H1 (cell line): ENCODE data around the gene SLC16A9. TPM values are rescaled to one million over a fixed set of nuclear protein-coding genes. Genes with fewer than 3 reads are reported as not detected.
"Not testable (repeated sequence)": the region's sequence is repeated elsewhere in the genome, so short reads cannot be mapped to it uniquely, and the experiment has no call there.

Experiments used
- CTCF ChIA-PET: fragments of 300-600 bp; sonication (Branson Sonifier 250); formaldehyde crosslinking; loops from one replicate; lab custom pipeline; 2021; ENCODE audit not compliant: partially characterized antibody; lab: Charles Lee
- POLR2A ChIA-PET: fragments of 300-600 bp; sonication (Branson Sonifier 250); formaldehyde crosslinking; loops from one replicate; lab custom pipeline; 2021; ENCODE audit warnings: inconsistent platforms; ENCODE audit not compliant: partially characterized antibody; lab: Charles Lee
- DNase-seq, 2 experiments: peaks; one replicate each; pipeline versions ENCODE4 v3.0.0 to v3.0.0-alpha.2; 2010 to 2022; ENCODE audit warnings: low spot score in 2 of 2, low read depth in 1 of 2, mixed read lengths in 1 of 2
- FAIRE-seq: peaks from 2 replicates; lab custom pipeline; 2011; peaks lifted over from hg19 to GRCh38; lab: Jason Lieb, UNC
- H2AFZ ChIP-seq: 2 replicates; pipeline ENCODE4 v1.8.1; 2012; ENCODE audit warnings: low read length, inconsistent platforms
- H2AK5ac ChIP-seq: 2 replicates; pipeline ENCODE4 v1.6.1; 2013; ENCODE audit warnings: low read depth, low read length
- H2BK120ac ChIP-seq: replicated peaks from 2 replicates; pipeline ENCODE3; 2013; ENCODE audit warnings: low read depth, low read length, inconsistent platforms
- H2BK12ac ChIP-seq: 2 replicates; pipeline ENCODE4 v1.6.1; 2013; ENCODE audit warnings: low read depth, low read length
- H2BK15ac ChIP-seq: 2 replicates; pipeline ENCODE4 v1.6.1; 2013; ENCODE audit warnings: low read length
- H2BK20ac ChIP-seq: 2 replicates; pipeline ENCODE4 v1.6.1; 2013; ENCODE audit warnings: low read length
- H2BK5ac ChIP-seq: 2 replicates; pipeline ENCODE4 v1.6.1; 2013; ENCODE audit warnings: low read depth, low read length
- H3K14ac ChIP-seq: 2 replicates; pipeline ENCODE4 v1.6.1; 2013; ENCODE audit warnings: inconsistent platforms; ENCODE audit not compliant: insufficient read length
- H3K18ac ChIP-seq: 2 replicates; pipeline ENCODE4 v1.6.1; 2013; ENCODE audit warnings: low read length; ENCODE audit errors: extremely low read depth
- H3K23ac ChIP-seq: 2 replicates; pipeline ENCODE4 v1.6.1; 2013; ENCODE audit warnings: inconsistent platforms; ENCODE audit not compliant: insufficient read length
- H3K23me2 ChIP-seq: 2 replicates; pipeline ENCODE4 v1.6.1; 2013; ENCODE audit warnings: low read depth, low read length
- H3K27ac ChIP-seq: 2 replicates; pipeline ENCODE4 v1.6.1; 2011; ENCODE audit warnings: low read depth, low read length, inconsistent platforms
- H3K27me3 ChIP-seq, 4 experiments: replicated peaks in 1 of 4; 1 replicate in 1 of 4; 2 replicates in 3 of 4; pipeline versions ENCODE4 v1.6.1 to v1.8.1; 2011 to 2013; ENCODE audit warnings: low read length in 3 of 4, mild to moderate bottlenecking in 3 of 4, inconsistent platforms in 2 of 4, mixed read lengths in 2 of 4, moderate library complexity in 1 of 4; ENCODE audit not compliant: control insufficient read depth in 3 of 4, insufficient read depth in 3 of 4; ENCODE audit errors: extremely low read depth in 1 of 4
- H3K36me3 ChIP-seq, 4 experiments: 2 replicates each; pipeline versions ENCODE4 v1.6.1 to v1.8.1; 2011 to 2013; ENCODE audit warnings: mild to moderate bottlenecking in 4 of 4, low read length in 3 of 4, moderate library complexity in 2 of 4, control low read depth in 1 of 4, inconsistent platforms in 1 of 4; ENCODE audit not compliant: insufficient read depth in 4 of 4, control insufficient read depth in 2 of 4
- H3K4ac ChIP-seq: replicated peaks from 2 replicates; pipeline ENCODE3; 2013; ENCODE audit warnings: low read length, low read depth, mixed read lengths, inconsistent platforms; ENCODE audit not compliant: insufficient read length
- H3K4me1 ChIP-seq, 4 experiments: replicated peaks in 1 of 4; 1 replicate in 1 of 4; 2 replicates in 3 of 4; pipeline versions ENCODE4 v1.6.1 to v1.8.1; 2011 to 2013; ENCODE audit warnings: low read length in 3 of 4, inconsistent platforms in 2 of 4, mixed read lengths in 1 of 4; ENCODE audit not compliant: insufficient read depth in 4 of 4, control insufficient read depth in 3 of 4
- H3K4me2 ChIP-seq, 2 experiments: 2 replicates each; pipeline versions ENCODE4 v1.6.1 to v1.8.1; 2011 to 2013; ENCODE audit warnings: low read depth in 2 of 2, low read length in 2 of 2, control low read depth in 1 of 2, inconsistent platforms in 1 of 2, mild to moderate bottlenecking in 1 of 2; ENCODE audit not compliant: insufficient read depth in 1 of 2
- H3K4me3 ChIP-seq, 4 experiments: fragments of 200-600, 300-600 bp in 1 of 4; sonication (generic), shearing (Covaris generic), sonication (Bioruptor Twin) in 1 of 4; 2 replicates each; pipeline versions ENCODE4 v1.5.1 to v1.8.1; 2011 to 2016; ENCODE audit warnings: low read length in 4 of 4, low read depth in 3 of 4, control low read depth in 2 of 4, inconsistent platforms in 2 of 4, mild to moderate bottlenecking in 2 of 4, mixed read lengths in 1 of 4, moderate library complexity in 1 of 4; ENCODE audit not compliant: insufficient read depth in 2 of 4; ENCODE audit errors: extremely low read depth in 1 of 4
- H3K56ac ChIP-seq: replicated peaks from 2 replicates; pipeline ENCODE3; 2013; ENCODE audit warnings: low read depth, mild to moderate bottlenecking, mixed read lengths, low read length, inconsistent platforms; ENCODE audit not compliant: insufficient read length
- H3K79me1 ChIP-seq: 2 replicates; pipeline ENCODE4 v1.6.1; 2013; ENCODE audit warnings: low read depth, low read length, control low read depth
- H3K79me2 ChIP-seq, 2 experiments: 2 replicates each; pipeline versions ENCODE4 v1.6.1 to v1.8.1; 2012 to 2013; ENCODE audit warnings: low read length in 2 of 2, mild to moderate bottlenecking in 2 of 2, inconsistent platforms in 1 of 2; ENCODE audit not compliant: insufficient read depth in 2 of 2, control insufficient read depth in 1 of 2
- H3K9ac ChIP-seq, 4 experiments: replicated peaks in 1 of 4; 1 replicate in 1 of 4; 2 replicates in 3 of 4; pipeline versions ENCODE4 v1.6.1 to v1.8.1; 2011 to 2013; ENCODE audit warnings: low read depth in 3 of 4, low read length in 3 of 4, control low read depth in 2 of 4, mild to moderate bottlenecking in 2 of 4, moderate library complexity in 2 of 4, inconsistent platforms in 1 of 4; ENCODE audit errors: extremely low read depth in 1 of 4
- H3K9me3 ChIP-seq, 2 experiments: 2 replicates each; pipeline versions ENCODE4 v1.6.1 to v1.8.1; 2012 to 2013; ENCODE audit warnings: mild to moderate bottlenecking in 2 of 2, moderate library complexity in 2 of 2, control low read depth in 1 of 2, inconsistent platforms in 1 of 2, low read depth in 1 of 2, low read length in 1 of 2, mixed read lengths in 1 of 2; ENCODE audit not compliant: insufficient read depth in 2 of 2
- H4K20me1 ChIP-seq, 2 experiments: replicated peaks in 1 of 2; 2 replicates each; pipeline versions ENCODE3 to v1.8.1; 2011 to 2013; ENCODE audit warnings: inconsistent platforms in 2 of 2, low read length in 2 of 2, mild to moderate bottlenecking in 1 of 2; ENCODE audit not compliant: insufficient read depth in 2 of 2, control insufficient read depth in 1 of 2
- H4K5ac ChIP-seq: 2 replicates; pipeline ENCODE4 v1.6.1; 2013; ENCODE audit warnings: low read length, low read depth, mixed read lengths, inconsistent platforms; ENCODE audit not compliant: insufficient read length
- H4K8ac ChIP-seq: 2 replicates; pipeline ENCODE4 v1.8.0; 2013; ENCODE audit warnings: mild to moderate bottlenecking, moderate library complexity, low read length, inconsistent platforms; ENCODE audit not compliant: insufficient read depth; ENCODE audit errors: extremely low read depth
- H4K91ac ChIP-seq: replicated peaks from 2 replicates; pipeline ENCODE3; 2013; ENCODE audit warnings: low read length, mixed read lengths, inconsistent platforms; ENCODE audit not compliant: insufficient read length
- WGBS, 2 experiments: shearing (Covaris generic) in 1 of 2; methylation state at CpG; one replicate each; pipeline versions ENCODE4 v1.1.6 to v1.1.7; 2013 to 2015; ENCODE audit warnings: low lambda C conversion rate in 2 of 2, mixed read lengths in 2 of 2, inconsistent platforms in 1 of 2, low coverage in 1 of 2, missing lambda C conversion rate in 1 of 2; ENCODE audit not compliant: insufficient replicate concordance in 2 of 2, insufficient coverage in 1 of 2, insufficient read length in 1 of 2; ENCODE audit errors: extremely low coverage in 1 of 2, missing lambda C conversion rate in 1 of 2; 5-methylcytosine and 5-hydroxymethylcytosine counted together
- polyA plus RNA-seq, 7 experiments: library from polyadenylated mRNA; depleted of rRNA in 3 of 7; stranded (reverse) in 5 of 7; unstranded in 2 of 7; fragments of >200 nt in 5 of 7; fragments of 200-250 nt in 2 of 7; gene quantifications; 1 replicate in 5 of 7; 2 replicates in 1 of 7; 4 replicates in 1 of 7; pipeline versions ENCODE4 v1.2.1 to v1.2.3, GENCODE V29; 2011 to 2013; ENCODE audit warnings: missing spikeins in 2 of 7, mixed read lengths in 2 of 7
- total RNA-seq: library from RNA; stranded (reverse); fragmentation: NEBNext Ultra II Directional; extraction: Animal tissue kit (Norgen Biotek cat#: 25700); gene quantifications from 2 replicates; pipeline ENCODE4 v1.2.1, GENCODE V29; 2021

The SLC16A9 gene
- total and polyA plus RNA-seq, 2 of the 8 experiments (the other 6 are each of a cell fraction or from before 2014, with no cell fraction given): 11.2 to 20.5 TPM

DNA sequence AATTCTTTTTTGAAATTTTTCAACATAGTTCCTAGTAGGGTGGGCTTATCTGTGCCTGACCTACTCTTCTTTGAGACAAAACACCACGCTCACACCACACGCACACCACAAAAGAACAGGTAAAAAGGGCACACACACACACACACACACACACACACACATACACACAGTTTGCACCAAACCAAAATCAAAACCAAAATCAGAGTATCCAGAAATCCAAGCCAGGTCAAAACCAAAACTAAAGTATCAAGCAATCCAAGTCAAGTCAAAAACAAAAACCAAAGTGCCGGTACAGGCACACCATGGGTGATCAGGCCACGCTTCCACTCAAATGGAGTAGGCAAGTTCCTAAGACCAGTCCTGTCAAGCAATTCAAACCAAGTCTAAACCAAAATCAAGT lies 23.2 kb upstream of the SLC16A9 start:
- DNase-seq, H3K4me2 ChIP-seq, CTCF ChIA-PET: not testable (repeated sequence)

DNA sequence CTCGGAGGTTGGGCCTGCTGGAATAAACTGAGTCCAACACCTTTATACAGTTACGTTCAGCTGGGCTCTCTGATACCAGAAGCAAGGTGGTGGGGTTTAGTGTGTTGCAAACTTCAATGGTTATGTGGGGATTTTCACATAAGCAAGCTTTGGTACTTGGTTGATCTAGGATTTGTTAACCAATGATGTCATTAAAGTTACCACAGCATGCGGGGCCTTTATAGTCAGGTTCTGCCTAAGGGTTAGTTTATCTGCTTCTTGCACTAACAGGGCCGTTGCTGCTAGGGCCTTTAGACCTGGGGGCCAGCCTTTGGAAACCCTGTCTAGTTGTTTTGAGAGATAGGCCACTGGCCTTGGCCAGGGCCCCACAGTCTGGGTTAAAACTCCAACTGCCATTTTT lies 19.5 kb upstream of the SLC16A9 start:
- H3K23me2 ChIP-seq, H2BK15ac ChIP-seq, H4K5ac ChIP-seq, H3K23ac ChIP-seq, H2AFZ ChIP-seq, H2BK5ac ChIP-seq, H2BK20ac ChIP-seq, H3K56ac ChIP-seq, H4K20me1 ChIP-seq, H3K4me1 ChIP-seq, DNase-seq, H3K18ac ChIP-seq, H3K14ac ChIP-seq, POLR2A ChIA-PET, H2AK5ac ChIP-seq, H4K91ac ChIP-seq, H3K36me3 ChIP-seq, H3K4me3 ChIP-seq, H3K27ac ChIP-seq, H3K79me1 ChIP-seq, H2BK120ac ChIP-seq, H3K4ac ChIP-seq, H3K79me2 ChIP-seq, H3K27me3 ChIP-seq, H4K8ac ChIP-seq, H3K9ac ChIP-seq, H3K9me3 ChIP-seq, H2BK12ac ChIP-seq, FAIRE-seq, H3K4me2 ChIP-seq: not testable (repeated sequence)
- CTCF ChIA-PET: interaction anchor here (1.2 to 1.3 kb wide), 2 partner anchors 8 to 12 kb away, joined by 3 read pairs; no protein-coding TSS in a partner anchor
- 87% methylated on average over 4 of the region's 4 CpGs; no CpG with 5 or more reads in 1 of the 2 experiments for WGBS, 2 experiments

More for the DNA sequence above, 23.2 kb upstream of the SLC16A9 start:
- H3K56ac ChIP-seq, H3K4ac ChIP-seq, H2BK12ac ChIP-seq, H3K9me3 ChIP-seq, H4K91ac ChIP-seq, POLR2A ChIA-PET, H3K4me1 ChIP-seq, H2BK15ac ChIP-seq, H2AFZ ChIP-seq, H3K23me2 ChIP-seq, H3K4me3 ChIP-seq, H2BK20ac ChIP-seq, H2BK5ac ChIP-seq, FAIRE-seq, H3K79me1 ChIP-seq, H2AK5ac ChIP-seq, H4K5ac ChIP-seq, H3K79me2 ChIP-seq, H3K36me3 ChIP-seq, H4K20me1 ChIP-seq, H3K14ac ChIP-seq, H3K27me3 ChIP-seq, H2BK120ac ChIP-seq, H3K27ac ChIP-seq, H3K9ac ChIP-seq, H3K23ac ChIP-seq, H3K18ac ChIP-seq, H4K8ac ChIP-seq: not testable (repeated sequence)
- WGBS, 2 experiments: 89% methylated on average over 4 of the region's 4 CpGs; no CpG with 5 or more reads in 1 of the 2 experiments
